22Rv1 (cell line): ENCODE results near the gene STK10.

Experiments used
- H3K27ac ChIP-seq: fragments of 450-650 bp; 2 replicates; pipeline ENCODE4 v1.5.1; 2017
- CTCF ChIP-seq: fragments of 450-650 bp; IDR thresholded peaks from 2 replicates; pipeline ENCODE4 v1.5.1; 2017; ENCODE audit warnings: mild to moderate bottlenecking
- ZFX ChIP-seq: fragments of 450-650 bp; IDR thresholded peaks from 2 replicates; pipeline ENCODE4 v1.6.1; 2017; ENCODE audit warnings: antibody characterized with exemption, borderline replicate concordance

STK10 gene

GRCh38 chr5:172105811-172106210, 82.2 kb downstream of the STK10 start:
- no peak for TF ChIP-seq CTCF
- TF ChIP-seq ZFX, result no peak
- no peak overlapping the region for H3K27ac ChIP-seq

GRCh38 chr5:172104801-172105701, 83.0 kb downstream of the STK10 start:
- TF ChIP-seq CTCF (no peak), ZFX (no peak)
- no peak overlapping the region for H3K27ac ChIP-seq

- H3K27ac ChIP-seq, result no peak overlapping the region
- TF ChIP-seq CTCF (no peak), ZFX (no peak)
Observed at GRCh38 chr5:172104021-172104420, 84.0 kb downstream of the STK10 start.

- H3K27ac ChIP-seq, result no peak overlapping the region
- TF ChIP-seq CTCF, result no peak
- TF ChIP-seq ZFX, result no peak
Observed at GRCh38 chr5:172102913-172103626, 85.0 kb downstream of the STK10 start.

- no peak overlapping the region for H3K27ac ChIP-seq
Observed at GRCh38 chr5:172102218-172102870, 85.7 kb downstream of the STK10 start.

GRCh38 chr5:172101547-172102217, 86.3 kb downstream of the STK10 start:
- no peak overlapping the region for H3K27ac ChIP-seq
- TF ChIP-seq CTCF (no peak), ZFX (no peak)

More at GRCh38 chr5:172102218-172102870, 85.7 kb downstream of the STK10 start:
- TF ChIP-seq ZFX, result no peak
- TF ChIP-seq CTCF, result no peak
